CD4-positive, alpha-beta T cell treated with Interleukin-2 at 100 ng/mL for 4 hours (primary cell): Measurements from ENCODE around the gene LRCH4.
A peak's percentile ranks its signal among the peaks of the same experiment; 100 is the strongest.

ENCODE experiments used
- DNase-seq: peaks from one replicate; pipeline ENCODE4 v3.0.0-alpha.2; 2020; ENCODE audit warnings: low spot score

Gene LRCH4, protein sequence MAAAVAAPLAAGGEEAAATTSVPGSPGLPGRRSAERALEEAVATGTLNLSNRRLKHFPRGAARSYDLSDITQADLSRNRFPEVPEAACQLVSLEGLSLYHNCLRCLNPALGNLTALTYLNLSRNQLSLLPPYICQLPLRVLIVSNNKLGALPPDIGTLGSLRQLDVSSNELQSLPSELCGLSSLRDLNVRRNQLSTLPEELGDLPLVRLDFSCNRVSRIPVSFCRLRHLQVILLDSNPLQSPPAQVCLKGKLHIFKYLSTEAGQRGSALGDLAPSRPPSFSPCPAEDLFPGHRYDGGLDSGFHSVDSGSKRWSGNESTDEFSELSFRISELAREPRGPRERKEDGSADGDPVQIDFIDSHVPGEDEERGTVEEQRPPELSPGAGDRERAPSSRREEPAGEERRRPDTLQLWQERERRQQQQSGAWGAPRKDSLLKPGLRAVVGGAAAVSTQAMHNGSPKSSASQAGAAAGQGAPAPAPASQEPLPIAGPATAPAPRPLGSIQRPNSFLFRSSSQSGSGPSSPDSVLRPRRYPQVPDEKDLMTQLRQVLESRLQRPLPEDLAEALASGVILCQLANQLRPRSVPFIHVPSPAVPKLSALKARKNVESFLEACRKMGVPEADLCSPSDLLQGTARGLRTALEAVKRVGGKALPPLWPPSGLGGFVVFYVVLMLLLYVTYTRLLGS

DNA sequence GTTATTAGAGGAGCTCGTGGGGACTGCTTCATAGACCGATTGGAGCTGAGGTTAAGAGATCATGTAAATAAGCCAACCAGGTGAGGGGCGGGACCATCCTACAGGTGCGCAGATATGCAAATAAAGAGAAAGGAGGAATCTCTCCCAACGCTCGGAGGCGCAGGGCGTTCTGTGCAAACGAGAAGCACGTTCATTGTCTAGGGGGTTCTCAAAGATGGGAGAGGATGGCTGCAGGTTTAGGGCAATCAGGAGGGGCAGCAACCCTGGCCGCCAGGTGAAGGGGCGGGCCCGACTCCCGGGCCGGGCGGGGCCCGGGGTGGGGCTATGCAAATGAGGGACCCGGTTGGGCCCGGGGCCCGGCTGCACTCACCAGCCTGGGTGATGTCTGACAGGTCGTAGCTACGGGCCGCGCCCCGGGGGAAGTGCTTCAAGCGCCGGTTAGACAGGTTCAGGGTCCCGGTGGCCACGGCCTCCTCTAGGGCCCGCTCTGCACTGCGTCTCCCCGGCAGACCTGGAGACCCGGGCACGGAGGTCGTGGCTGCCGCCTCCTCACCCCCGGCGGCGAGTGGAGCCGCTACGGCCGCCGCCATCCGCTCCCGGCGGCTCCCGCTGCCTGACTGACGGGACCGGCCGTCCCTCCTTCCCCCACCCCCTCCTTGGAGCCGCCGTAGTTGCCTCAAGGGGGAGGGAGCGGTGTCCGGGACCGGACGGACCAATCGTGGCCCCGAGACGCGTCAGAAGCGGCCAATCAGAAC is at the start of gene LRCH4:
Gene LRCH4, minus strand, starts transcription at position 619 of the 755 bp plus-strand sequence. Its CDS starts 29 bp downstream, at position 590.
- peak; percentile 45 for DNase-seq

DNA sequence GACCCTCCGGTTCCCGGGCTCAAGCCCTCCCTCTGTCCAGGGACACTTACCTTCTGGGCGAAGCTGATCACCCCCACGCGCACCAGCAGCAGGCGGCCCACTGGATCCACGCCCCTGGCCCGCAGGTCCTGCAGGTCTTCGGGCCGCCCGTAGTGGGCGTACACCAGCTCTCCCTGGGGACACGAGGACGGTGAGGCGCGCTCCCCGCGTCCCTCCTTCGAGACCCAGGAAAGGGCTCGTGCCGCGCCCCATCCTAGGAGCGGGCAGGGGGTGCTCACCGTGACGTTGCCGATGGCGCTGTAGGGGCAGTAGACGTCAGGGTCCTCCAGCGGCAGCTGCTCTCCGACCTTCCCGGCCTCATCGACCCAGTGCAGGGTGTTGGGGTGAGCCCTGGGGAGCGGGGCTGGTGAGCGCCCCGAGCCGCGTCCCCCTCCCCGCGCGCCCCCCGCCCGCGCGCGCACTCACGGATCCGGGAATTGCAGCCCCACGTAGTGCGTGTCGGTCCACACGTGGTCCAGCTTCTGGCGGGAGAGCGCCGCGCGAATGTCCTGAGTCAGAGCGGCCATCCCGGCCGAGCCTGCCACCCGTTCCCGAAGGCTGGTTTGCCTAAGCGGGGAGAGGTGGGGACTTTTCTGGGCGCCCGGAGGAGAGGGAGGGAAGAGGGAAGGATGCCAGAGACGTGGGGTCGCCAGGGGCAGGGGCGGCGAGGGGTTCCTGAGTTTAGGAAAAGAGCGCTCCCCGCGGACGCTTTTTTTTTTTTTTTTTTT is 47.2 kb upstream of the LRCH4 start:
- peak; percentile 56 for DNase-seq

DNA sequence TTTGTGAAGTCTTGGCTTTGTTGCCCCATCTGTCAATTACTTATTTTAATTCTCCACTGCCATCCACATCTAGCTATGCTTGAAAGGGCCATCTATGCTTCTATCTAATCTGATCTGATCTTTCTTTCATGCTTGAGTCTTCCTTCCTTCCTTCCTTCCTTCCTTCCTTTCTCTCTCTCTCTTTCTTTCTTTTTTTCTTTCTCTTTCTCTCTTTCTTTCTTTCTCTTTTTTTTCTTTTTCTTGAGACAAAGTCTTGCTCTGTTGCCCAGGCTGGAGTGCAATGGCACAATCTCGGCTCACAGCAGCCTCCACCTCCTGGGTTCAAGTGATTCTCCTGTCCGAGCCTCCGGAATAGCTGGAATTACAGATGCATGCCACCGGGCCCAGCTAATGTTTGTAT is 44.1 kb upstream of the LRCH4 start:
- DNase-seq, result no peak

DNA sequence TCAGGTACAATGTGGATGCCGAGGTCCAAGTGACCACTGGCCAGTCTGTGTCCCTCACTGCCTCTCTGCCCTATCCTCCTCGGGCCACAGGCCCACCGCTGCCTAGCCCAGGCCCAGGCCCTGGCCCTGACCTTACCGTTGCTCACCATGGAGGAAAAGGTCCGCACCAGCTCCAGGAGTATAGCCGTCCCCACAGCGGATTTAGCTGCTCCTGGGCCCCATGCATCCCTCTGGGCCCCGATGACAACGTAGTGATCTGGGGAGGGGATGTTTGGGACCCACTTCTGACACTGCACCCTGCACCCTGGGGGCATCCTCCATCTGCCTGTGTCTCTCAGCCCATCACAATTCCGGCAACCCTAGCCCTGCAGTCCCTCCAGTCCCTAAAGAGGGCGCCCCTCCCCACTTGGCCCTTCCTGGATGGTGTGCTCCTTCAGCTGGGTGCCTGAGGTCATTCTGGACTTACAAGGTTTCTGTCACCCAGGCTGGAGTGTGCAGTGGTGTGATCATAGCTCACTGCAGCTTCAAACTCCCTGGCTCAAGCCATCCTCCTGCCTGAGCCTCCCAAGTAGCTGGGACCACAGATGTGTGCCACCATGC is 43.3 kb upstream of the LRCH4 start:
- peak; percentile 15 for DNase-seq

DNA sequence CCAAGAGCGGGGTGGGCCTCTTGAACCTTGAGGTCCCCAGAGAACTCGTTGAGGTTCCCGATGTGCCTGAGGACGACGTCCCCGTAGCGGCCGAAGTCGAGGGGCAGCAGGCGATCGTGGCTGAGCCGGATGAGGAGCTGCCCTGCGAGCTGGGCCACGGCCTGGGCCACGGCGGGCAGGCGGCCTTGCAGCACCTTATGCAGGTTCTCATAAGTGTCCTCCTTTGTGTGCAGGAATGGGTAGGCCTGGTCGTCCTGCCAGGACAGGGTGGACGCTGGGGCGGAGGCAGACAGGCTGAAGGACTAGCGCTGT is 41.3 kb upstream of the LRCH4 start:
- DNase-seq, result no peak

DNA sequence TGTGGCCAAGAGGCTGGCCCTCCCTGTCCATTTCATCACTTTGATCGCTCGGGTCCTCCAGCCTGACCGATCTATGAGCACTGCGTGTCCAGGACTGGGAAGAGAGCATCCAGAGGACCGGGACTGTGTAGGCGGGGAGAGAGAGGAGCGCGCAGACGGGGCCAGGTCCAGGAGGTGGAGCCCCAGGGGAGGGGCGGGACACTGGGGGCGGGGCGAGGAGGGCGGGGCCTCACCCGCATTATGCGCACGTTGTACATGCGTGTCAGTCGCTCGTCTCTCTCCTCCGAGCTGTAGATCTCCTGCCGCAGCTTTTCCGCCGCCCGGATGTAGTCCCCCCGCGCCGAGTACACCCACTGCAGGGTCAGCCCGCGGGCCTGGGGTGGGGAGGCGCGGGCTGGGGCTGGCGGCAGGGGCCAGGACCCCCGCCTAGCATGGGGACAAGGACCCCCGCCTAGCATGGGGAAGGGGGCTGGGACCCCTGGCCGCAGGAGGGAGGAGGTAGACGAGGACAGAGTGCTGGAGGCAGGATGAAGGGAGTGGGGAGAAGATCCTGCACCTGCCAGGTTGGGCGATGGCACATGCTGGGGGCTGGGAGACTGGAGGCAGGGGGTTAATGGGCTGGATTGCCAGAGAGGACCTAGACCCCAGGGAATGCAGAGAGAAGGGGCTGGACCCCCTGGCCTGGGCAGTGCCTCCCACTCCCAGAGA is 40.8 kb upstream of the LRCH4 start:
- DNase-seq, result peak; percentile 91

DNA sequence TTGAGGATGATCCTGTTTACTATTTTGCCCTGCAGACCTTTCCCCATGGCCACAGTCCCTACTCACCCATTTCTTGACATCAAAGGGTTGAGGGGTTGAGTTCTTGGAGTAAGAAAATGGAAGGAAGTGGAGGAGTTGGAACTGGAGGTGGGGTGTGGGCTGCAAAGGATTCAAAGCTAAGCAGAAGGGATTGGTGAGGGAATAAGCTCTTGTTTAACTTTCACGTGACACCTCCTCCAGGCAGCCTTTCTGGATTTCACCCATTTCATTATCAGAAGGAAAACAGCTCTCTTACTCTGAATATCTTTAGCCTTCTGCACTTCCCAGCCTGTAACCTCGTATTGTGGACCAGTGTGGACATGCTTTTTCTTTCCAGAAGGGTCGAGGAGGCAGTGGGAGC is 40.1 kb upstream of the LRCH4 start:
- DNase-seq, result no peak

DNA sequence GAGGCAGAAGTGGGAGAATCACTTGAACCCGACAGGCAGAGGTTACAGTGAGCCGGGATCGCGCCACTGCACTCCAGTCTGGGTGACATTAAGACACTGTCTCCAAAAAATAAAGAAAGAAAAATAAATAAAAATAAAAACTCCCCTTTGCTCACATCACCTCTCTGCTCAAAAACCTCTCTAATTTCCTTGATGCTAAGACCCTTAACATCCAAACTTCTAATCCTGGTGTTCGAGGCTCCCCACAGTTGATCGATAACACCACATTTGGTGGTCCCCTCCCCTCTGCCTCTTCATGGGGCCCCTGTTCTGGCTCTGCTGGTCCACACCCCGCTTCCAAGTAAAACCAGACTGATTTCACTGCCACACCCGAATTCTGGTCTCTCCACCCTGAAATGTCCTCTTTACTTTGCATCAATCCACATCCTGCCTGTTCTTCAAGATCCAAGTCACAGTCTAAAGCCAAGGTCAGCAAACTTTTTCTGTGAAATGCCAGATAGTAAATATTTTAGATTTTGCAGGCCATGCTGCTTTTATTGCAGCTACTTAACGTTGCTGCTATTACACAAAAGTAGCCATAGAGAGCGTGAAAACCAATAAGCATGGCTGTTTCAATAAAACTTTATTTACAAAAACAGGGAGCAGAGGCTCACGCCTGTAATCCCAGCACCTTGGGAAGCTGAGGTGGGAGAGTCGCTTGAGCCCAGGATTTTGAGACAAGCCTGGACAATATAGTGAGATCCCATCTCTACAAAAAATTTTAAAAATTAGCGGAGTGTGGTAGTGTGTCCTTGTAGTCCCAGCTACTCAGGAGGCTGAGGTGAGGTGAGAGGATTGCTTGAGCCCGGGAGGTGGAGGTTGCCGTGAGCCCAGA is 38.3 kb upstream of the LRCH4 start:
- DNase-seq, result no peak

DNA sequence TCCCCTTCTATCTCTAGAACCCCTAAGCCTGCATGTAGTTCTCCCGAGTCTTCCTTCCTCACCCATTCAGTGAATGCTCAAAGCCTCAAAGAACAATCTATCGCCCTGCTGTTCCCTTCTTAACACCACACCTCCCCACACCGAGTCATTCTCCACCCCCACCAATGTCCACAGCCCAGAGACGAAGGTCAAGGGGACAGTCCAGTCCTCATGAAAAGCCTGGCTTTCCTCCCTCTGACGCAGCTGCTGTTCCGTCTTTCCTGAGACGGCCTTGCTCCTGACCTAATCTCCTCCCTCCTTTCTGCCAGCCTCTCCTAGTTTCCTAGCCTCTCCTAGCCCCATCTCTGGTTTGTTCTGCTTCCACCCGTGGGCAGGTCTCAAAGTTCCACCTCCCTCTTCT is 35.6 kb upstream of the LRCH4 start:
- no peak for DNase-seq

DNA sequence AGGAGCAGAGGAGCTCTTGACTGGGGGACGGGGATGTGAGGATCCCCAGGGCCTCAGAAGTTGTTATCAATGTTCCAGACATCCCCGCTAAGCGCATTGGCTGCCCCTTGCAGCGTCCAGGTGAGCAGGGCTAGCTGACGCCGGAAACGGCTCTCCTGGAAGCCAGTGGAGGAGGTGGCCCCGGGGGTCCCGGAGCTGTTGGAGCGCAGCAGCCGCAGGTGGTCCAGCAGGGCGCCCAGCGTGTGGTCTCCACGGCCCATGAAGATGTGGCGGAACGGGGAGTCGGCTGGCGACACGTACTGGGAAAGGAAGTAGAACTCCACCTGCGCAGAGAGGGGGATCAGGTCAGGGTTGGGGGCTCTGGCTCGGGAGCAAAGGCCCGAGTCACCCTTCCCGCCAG is 34.9 kb upstream of the LRCH4 start:
- no peak for DNase-seq

DNA sequence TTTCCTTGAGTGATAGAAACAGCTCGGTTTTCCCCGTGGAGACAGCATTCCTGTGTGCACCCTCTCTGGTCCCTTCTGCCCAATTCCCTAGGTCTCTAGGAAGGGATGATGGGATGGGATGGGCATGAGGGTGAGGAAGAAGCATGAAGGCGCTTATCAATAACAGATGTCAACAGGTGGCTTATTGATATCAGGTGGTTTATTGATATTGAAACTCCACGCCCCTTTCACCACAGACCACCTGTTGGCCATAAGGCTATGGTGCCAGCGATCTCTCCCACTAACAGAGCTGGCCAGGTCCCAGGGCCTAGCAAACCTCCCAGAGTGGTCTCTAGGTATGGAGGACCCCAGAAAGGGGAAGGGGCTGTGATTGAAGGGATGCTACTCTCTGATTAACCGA is 34.3 kb upstream of the LRCH4 start:
- DNase-seq, result no peak

DNA sequence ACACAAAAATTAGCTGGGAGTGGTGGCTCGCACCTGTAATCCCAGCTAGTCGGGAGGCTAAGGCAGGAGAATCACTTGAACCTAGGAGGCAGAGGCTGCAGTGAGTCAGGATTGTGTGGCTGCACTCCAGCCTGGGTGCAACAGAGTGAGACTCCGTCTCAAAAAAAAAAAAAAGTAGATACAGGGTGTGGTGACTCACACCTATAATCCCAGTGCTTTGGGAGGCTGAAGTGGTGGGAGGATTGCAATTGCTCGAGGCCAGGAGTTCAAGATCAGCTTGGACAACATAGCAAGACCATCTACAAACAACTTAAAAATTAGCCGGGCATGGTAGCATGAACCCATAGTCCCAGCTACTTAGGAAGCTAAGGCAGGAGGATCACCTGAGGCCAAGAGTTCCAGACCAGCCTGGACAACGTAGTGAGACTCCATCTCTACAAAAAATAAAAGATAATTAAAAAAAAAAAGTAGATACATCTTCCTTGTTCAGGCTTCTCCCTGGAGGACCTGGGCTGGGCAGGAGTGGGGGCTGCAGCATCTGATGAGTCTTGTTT is 28.5 kb upstream of the LRCH4 start:
- no peak for DNase-seq

DNA sequence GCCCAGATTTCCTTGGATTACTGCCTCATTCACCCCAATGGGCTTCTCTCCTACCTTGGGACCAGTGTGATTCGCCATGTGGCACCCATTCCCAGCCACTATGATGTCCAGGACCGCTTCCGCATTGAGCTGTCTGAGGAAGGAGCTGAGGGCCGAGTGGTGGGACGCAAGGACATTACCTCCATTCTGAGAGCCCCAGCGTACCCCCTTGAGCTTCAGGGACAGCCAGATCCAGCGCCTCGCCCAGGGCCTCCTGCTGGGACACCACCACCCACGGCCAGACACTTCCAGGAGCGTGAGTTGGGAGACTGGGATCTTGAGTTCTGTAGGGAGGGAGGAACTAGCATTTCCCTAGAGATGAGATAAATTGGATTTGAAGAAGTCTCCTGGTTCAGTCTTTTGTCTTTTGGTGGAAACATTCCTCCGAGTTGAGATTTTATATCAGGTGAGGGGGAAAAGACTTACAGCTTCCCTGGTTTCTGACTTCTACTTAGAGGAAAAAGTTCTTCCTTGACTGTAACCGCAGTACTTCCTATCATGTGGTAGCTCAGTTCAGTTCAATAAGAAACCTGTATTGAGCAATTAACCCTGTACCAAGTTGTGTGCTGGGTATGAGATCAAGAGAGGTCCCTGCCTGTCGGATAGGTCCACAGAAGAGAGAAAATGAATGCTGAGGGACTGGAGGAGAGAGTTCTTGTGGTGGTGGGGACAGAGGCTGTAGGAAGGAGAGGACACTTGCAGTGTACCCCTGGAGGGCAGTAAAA is 27.7 kb upstream of the LRCH4 start:
- DNase-seq, result no peak

DNA sequence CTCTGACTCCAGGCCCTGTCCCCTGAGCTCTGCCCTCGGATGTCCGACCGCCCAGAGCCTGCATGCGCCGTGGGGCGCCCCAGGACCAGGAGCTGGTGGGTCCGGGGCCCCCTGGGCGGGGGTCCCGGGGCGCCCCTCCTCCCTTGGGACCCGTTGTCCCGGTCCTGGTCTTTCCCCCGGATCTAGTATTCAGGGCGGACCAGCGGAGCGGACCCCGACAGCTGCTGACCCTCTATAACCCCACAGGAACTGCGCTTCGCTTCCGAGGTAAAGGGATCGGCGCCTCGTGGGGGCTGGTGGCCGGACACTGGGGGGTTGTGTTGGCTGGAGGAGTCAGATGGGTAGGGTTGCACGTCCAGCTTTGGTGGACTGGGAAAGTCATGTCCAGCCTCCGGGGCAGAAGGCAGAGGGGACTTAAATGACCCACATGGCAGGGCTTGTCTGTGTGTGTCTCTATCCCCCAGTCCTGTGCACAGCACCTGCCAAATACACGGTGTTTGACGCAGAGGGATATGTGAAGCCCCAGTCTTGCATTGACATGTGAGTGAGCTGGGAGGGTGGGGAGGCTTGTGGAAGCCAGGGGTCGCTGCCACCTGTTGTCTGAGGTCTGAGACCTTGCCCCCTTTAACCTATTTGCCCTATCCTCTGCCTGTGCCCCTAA is 26.9 kb upstream of the LRCH4 start:
- DNase-seq, result no peak

DNA sequence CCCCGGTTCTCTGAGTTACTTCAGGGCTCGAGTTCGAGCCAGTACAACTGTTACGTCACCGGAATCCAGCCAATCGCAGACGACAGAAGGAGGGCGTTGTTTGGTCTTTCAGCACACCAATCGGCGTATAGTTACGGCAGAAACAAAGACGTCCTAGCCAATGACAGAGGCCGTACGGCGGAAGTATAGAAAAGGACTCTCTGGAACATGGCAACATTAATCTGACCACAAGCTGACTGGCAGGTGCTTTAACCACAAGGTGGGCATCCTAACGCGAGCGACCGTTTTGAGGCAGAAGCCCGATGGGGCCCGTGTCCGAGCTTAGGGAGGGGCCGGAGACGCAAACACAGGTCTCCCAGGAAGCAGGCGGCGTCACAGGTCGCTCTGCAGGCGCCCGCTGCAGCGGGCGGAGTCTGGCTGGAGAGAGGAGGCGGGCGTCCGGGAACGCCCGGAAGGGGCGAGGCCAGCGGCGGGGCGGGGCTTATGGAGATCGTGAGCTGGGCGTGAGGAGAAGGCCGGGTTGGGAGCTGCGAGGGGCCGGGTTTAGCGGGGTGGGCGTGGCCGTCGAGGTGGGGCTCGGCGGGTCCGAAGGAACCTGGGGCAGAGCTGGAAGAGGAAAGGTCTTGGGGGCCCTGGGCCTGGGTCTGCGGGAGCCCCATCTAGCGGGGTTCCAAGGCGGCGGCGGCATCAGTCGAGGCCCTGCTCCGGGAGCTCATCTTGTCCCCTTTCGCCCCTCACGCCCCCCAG is 26.2 kb upstream of the LRCH4 start, which contains the start of gene MOSPD3:
Gene MOSPD3, plus strand, starts transcription at position 558 of the 747 bp plus-strand sequence. CDS start 252 bp downstream, outside the sequence.
- DNase-seq, result peak; percentile 98

DNA sequence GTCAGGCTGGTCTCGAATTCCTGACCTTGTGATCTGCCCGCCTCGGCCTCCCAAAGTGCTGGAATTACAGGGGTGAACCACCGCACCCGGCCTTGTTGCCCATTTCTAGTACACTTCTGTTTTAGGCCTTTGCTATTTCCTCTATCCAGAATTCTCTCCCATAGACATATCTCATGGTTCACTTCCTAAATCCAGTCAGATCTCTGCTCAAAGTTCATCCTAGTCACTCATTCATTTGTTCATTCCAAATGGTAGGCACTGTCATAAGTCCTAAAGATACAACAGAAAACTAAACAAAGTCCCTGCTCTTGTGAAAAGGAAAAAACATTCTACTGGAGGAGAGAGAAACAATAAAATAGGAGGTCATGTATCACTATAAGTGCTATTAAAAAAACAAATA is 24.0 kb upstream of the LRCH4 start:
- no peak for DNase-seq

DNA sequence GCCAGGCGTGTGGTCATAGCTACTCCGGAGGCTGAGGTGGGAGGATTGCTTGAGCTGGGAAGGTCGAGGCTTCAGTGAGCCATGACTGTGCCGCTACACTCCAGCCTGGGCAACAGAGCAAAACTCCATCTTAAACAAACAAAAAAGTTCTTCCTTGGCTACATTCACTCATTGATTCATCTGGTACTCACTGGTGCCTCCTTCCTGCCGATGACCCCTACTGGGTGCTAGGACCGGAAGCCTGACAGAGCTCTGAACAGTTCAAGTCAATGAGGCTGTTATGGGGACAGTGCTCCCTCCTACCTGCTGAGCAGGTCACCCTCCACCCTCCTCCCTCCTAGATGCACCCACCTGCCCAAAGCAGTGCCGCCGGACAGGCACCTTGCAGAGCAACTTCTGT is 21.2 kb upstream of the LRCH4 start:
- DNase-seq, result no peak

DNA sequence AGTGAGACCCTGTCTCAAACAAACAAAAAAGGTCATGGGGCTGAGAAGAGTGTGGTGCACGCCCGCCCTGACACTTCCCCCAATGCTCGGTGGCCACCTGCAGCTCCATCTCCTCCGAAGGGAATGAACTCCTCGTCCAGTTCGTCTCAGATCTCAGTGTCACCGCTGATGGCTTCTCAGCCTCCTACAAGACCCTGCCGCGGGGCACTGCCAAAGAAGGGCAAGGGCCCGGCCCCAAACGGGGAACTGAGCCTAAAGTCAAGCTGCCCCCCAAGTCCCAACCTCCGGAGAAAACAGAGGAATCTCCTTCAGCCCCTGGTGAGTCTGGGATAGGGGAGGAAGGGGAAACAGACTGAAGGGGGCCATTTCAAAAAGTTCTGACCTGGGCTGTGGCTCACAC is 20.4 kb upstream of the LRCH4 start:
- DNase-seq, result no peak
